Right ventricle myocardium superior (tissue), 1 donor: ENCODE measurements around the gene MACC1. TPM values are rescaled to one million over a fixed set of nuclear protein-coding genes. Genes with fewer than 3 reads are reported as not detected.
"Not testable (repeated sequence)": the region's sequence is repeated elsewhere in the genome, so short reads cannot be mapped to it uniquely, and the experiment has no call there.

Experiments
- ATAC-seq: fragments of 200-7000 bp; cut with Tn5 transposase; one replicate; pipeline ENCODE4 v1.9.1; 2020; ENCODE audit warnings: mild to moderate bottlenecking; ENCODE audit not compliant: poor library complexity
- DNase-seq: peaks from one replicate; pipeline ENCODE4 v3.0.0-alpha.2; 2020
- intact Hi-C: fragments of 100-400 bp; cut with DNase I; formaldehyde crosslinking; loops from one replicate; pipeline ENCODE4 v1.11.2; 2022
- total RNA-seq: library from RNA; stranded (reverse); fragmentation: NEBNext Ultra II Directional; extraction: Animal tissue kit (Norgen Biotek cat#: 25700); gene quantifications from one replicate; pipeline ENCODE4 v1.2.1, GENCODE V29; 2021
- donor health status: DM: no; HTN: yes; CAD: no; lungs with severe emphysema.

MACC1 gene
- total RNA-seq, 1 donor from 2014 or later, result 0.19 TPM

DNA sequence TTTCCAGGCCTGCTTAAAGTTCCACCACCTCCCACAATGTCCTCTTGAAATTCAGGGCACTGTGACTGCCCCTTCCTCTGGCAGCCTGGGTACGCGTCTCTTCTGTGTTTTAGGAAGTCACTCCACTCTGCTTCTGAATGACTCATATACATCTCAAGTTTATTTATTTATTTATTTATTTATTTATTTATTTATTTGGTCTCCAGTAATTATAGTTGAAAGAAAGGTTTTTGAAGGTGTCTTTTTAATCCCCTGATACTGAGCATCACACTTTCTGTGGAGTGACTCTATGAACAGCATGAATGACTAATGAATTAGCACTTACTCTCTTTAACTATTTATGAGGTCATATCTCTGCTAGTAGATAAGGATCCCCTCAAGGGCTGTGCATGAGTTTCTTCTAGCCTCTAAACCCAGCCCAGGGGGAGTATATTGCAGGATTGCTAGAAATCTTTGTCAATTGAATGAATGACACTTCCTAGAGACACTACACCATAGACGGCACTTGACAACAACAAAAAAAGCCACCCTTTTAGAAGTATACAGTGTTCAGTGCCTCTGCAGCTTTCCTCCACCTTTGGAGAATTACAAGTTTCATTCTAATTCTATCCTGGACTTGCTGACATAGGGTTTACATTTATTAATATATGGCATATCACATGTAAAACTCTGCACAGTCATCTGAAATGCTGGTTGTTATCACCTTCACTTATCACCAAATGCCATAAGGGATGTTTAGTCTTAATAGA, 2.1 kb downstream of the MACC1 start:
- intact Hi-C loops, result no loop called here
- ATAC-seq (no peak), DNase-seq (no peak)

DNA sequence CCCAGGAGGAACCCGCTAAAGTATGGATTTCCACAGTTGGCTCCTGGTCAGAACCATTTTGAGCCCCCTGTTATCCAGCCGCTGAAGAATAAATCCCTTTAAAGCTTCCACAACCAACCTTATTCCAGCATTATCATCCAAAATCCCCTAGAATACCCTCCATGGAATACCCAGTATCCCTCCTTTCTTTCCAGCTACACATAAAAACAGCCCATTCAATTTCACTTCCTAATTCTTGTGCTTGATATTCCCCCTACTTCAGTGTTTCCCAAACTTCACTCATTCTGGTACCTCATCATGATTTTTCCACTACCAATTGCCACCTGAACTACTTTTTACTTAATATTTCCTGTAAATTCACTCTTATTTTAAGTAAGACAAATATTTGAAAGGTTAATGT, 3.1 kb downstream of the MACC1 start:
- no peak for DNase-seq
- intact Hi-C loops, result no loop called here
- no peak for ATAC-seq

DNA sequence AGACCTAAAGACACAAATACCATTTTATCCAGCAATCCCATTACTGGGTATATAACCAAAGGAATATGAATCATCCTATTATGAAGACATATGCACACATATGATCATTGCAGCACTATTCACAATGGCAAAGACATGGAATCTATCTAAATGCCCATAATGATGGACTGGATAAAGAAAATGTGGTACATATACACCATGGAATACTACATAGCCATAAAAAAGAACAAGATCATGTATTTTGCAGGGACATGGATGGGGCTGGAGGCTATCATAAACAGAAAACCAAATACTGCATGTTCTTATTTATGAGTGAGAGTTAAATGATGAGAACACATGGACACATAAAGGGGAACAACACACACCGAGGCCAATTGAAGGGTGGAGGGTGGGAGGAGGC, 3.8 kb downstream of the MACC1 start:
- DNase-seq, result no peak
- ATAC-seq, result no peak
- intact Hi-C loops, result no loop called here

DNA sequence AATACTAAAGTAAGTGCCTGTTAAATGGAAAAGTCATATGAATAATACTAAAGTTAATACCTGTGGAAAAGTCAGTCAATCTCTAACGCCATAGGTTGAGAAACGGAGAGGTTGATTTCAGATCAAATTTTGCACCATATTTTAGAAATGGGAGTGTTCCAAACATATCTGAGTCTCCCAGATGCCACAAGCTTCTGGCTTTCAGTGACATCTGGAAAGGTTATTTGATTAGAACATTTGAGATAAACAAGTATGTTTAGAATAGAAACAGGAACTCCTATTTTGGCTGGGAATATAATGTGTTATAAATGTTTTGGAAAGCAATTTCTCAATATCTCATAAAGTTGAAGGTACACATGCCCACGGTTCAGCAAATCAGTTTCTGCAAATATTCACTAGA, 5.8 kb downstream of the MACC1 start:
- ATAC-seq (no peak), DNase-seq (no peak)
- intact Hi-C loops, result no loop called here

DNA sequence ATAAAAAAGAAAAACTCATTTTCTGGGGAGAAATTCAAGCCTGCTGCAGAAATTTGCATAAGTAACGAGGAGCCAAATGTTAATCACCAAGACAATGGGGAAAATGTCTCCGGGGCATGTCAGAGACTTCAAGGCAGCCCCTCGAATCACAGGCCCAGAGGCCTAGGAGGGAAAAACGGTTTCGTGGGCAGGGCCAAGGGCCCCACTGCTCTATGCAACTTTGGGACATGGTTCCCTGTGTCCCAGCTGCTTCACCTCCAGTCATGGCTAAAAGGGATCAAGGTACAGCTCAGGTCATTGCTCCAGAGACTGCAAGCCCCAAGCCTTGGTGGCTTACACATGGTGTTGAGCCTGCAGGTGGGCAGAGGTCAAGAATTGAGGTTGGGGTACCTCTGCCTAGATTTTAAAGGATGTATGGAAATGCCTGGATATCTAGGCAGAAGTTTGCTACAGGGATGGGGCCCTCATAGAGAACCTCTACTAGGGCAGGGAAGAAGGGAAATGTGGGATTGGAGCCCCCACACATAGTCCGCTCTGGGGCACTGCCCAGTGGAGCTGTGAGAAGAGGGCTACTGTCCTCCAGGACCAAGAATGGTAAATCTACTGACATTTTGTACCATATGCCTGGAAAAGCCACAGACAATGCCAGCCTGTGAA, 8.4 kb downstream of the MACC1 start:
- intact Hi-C loops, result no loop called here
- no peak for DNase-seq
- ATAC-seq, result no peak

DNA sequence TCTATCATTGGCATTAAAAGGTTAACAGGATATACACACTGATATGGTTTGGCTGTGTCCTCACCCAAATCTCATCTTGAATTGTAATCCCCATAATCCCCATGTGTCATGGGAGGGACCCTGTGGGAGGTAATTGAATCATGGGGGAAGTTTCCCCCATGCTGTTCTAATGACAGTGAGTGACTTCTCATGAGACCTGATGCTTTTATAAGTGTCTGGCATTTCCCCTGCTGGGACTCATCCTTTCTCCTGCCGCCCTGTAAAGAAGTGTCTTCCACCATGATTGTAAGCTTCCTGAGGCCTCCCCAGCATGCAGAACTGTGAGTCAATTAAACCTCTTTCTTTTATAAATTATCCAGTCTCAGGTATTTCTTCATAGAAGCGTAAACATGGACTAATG, 9.4 kb downstream of the MACC1 start:
- intact Hi-C loops, DNase-seq, ATAC-seq: not testable (repeated sequence)

DNA sequence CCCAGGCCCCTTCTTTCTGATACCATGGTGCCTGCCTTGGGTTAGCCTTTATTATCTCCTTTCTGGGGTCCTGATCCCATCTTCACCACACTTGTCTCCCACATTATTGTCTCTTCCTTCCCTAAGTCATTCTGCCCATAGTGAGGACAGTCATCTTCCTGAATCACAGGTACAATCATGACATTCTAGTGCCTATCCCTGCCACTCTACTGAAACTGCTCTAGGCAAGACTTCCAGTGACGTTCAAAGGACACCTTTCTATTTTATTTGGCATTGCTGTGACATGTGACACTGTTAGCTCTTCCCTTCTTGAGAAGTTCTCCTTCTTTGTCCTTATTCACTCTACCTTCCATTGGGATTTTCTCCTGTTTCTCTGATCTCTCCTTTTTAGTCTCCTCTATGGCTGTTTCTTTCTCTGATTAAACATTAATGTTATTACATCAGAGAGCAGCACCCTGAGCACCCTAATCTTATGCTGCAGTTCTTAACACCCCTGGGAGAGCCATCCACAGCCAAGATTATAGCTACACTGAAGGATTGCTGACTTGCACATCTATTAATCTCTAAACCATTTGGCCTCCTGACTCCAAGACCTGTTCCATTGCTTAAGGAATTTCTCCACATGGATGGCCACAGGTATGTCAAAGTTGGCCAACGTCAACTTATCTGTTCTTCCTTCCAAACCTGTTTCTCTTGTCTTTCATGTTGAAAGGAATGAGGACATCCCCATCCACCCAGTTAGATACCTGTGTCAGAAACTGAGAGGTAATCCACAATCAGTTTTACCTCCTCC, 10.9 kb downstream of the MACC1 start:
- intact Hi-C loops, result no loop called here
- ATAC-seq, result no peak
- DNase-seq, result no peak

DNA sequence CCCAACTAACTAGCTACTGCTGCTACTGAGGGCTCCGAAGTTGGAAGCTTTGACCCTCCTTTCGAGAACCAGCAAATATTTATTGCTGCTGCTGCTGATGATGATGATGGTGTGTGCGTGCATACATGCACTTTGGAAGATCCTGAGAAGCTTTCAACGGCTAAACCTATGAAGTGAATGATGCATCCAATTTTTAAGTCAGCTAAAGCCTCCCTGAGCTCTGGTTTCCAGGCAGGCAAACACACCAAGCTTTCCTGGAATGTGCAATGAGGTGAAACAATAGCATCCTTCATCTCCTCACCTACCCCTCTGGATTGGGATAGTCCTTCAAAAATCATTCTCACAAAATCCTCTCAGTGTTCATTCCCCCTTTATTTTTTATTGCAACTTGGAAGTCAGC, 13.9 kb downstream of the MACC1 start:
- ATAC-seq (no peak), DNase-seq (no peak)
- intact Hi-C loops, result no loop called here

DNA sequence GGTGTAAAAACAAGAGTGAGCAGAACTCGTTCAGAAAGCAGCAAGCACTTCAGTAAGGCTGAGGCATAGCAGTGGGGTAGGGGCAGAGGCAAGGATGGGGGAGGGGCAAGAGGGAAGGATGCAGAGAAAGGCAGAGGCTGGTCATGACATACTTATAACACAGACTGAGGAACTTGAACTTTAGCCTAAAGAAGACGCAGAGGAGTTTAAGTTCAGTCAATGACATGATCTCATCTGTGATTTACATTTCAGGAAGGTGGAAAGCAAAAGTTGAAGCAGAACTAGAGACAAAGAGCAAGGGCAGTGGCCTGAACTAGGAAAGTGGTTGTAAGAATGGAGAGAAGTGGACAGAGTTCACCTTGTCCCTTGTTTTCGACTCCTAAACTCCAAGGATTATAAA, 15.8 kb downstream of the MACC1 start:
- intact Hi-C loops, result no loop called here

DNA sequence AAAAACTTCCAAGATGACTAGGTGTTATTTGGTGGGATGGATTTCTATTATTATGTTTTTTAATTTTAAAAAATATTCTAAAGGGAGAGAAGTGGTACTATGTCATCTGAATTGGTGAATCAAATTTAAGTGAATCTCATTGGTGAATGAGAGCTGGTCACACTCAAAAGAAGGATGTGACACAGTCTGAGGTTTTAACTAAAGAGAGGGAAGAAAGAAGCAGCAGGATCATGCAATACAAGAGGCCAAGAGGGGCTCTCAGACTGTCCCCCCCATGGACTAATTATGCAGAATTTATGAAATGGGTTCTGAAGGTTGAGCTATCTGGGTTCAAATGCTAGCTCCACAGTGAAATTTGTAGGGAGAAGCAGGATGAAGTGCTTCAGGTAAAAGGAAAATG, 16.2 kb downstream of the MACC1 start:
- intact Hi-C loops, result no loop called here
- no peak for DNase-seq
- ATAC-seq, result no peak

More for the DNA sequence above, 15.8 kb downstream of the MACC1 start:
- no peak for ATAC-seq
- no peak for DNase-seq

DNA sequence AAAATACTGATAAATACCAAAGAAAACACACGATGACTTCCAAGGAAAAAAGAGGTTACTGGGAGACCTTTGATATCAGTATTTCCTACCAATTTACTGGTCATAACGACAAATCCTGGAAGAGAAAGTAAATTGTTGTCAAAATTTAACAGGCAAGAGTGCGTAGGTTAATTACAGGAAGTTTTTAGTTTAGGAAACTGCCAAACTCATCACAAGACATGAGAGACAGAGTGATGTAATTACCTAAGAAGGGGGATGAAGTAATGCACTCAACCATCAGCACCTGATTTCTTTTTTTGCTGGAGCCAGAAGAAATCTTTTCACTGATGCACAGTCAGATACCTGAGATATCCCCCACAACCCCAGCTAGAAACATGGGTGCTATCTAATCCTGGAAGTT, 16.8 kb downstream of the MACC1 start:
- no peak for DNase-seq
- intact Hi-C loops, result no loop called here
- no peak for ATAC-seq

DNA sequence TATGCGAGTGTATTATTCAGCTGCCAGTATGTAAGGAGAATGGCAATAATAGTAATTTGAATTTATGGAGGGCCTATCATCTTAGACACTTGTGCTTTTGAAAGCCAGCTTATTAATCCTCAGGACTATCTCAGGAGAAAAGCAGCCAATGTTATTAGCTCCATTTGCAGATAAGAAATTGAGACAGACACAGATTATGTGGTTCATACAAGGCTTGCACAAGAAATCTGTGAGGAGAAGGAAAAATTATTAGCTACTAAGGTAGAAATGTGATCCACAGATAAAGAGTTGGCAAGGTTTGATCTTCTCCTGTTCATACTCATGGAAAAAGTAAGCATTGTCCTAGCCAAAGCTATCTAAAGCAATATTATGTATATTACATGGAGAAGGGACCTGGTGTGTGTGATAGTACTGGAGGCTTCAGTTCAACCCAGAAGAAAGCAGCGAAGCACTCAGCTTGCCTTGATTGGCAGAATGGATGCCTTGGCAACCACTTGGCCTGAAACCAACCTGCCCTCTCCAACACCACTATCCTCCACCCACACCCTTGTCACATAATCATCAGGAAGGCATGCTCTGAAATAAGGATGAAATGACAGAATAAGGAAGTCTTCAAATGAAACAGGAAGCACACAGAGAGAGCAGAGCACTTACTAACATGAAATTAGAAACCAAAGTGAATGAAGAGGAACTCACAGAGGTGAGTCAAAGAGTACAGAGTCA, 18.0 kb downstream of the MACC1 start:
- peak; percentile 66 for DNase-seq
- intact Hi-C loops, result no loop called here
- ATAC-seq, result peak; percentile 78

DNA sequence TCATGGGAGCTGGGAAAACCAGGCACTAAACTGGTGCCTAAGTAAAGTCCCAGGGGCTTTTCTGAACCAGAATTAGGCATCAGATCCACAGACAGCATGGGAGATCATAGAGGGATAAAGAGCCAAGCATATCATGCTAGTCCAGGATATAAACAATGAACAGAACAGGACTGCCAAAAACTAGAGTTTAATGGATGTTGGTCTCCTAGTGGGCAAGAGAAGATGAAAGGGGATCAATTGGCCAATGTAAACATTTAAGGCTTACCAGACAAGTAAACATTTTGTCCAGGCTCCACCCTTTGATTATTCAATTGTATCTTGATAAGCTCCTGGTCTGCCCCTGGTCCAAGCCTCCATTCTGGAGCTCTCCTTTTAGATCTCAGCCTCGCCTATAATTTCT, 18.9 kb downstream of the MACC1 start:
- DNase-seq (no peak), ATAC-seq (no peak)
- intact Hi-C loops, result no loop called here

DNA sequence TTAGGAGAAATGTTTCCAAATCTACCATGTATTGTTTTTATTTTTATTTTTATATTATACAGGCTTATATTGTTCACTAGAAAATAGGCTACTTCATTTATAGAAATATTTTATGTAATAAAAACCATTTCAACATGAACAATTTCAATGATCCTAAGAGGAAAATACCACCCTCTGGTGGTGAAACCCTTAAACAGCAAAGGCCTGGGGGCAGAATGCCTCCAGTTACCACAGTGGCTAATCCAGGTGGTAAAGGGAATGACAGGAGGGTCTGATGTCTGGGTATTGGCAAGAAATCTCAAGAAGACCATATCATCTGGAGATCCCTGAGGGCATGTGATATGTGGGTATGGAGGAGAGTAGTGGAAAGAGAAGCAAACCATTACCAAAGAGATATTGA, 19.3 kb downstream of the MACC1 start:
- no peak for ATAC-seq
- DNase-seq, result no peak
- intact Hi-C loops, result no loop called here

DNA sequence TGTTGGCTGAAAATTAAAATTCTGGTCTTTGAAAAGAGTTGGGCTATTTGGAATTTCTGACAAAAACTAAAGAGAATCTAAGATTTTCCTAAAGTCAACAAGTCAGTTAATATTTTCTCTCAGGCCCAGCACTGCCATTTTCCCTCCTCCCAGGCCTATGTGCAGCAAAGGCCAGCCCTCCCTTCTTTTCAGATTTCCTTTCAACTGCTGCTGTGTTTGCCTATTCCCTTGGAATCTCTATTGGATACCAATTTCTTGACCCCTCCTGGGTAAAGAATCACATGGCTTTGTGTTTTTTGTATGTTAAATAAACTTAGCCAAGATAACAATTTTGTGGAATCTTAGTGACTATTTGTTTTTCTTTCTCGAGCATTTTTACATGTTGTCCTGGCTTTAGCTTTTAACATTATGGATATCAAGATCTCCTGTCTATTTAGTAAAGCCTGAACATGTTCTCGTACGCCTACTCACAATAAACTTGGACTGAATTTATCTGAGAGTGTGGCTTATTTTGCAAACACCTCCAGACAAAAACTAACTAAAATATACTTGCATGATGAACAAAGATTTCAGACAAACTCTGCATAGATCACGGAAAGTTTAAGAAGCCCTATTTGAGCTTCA, 19.9 kb downstream of the MACC1 start:
- intact Hi-C loops, result no loop called here

DNA sequence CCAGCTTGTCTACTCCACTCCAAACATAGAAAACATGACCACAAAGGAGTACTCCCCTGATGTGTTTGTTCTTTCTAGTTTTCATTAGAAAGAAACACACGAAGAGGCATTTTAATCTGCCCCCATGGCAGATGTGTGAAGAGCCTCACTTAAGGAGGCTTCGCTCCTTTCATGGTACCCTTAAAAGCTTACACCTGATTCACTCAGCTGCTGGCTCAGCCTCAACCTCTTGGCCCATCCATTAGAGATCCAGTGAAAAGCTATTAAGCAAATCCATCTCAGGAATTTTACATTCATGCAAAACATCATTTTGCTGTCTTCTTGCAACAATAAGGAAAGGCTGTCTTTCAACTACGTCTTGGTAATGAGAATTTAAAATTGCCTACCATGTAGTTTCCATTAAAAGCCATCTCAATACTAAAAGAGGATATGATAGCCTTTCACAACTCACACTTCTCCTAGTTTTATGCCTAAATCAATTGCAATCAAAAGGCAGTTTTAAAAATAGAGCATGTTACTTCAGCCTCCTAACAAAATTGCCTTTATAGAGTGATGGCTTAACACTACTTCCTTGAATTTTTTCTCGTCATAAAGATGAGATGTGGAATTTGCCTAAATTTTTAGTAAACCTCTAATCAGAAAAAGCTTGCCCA, 22.7 kb downstream of the MACC1 start:
- ATAC-seq (no peak), DNase-seq (no peak)
- intact Hi-C loops, result no loop called here

More for the DNA sequence above, 19.9 kb downstream of the MACC1 start:
- DNase-seq (no peak), ATAC-seq (no peak)

DNA sequence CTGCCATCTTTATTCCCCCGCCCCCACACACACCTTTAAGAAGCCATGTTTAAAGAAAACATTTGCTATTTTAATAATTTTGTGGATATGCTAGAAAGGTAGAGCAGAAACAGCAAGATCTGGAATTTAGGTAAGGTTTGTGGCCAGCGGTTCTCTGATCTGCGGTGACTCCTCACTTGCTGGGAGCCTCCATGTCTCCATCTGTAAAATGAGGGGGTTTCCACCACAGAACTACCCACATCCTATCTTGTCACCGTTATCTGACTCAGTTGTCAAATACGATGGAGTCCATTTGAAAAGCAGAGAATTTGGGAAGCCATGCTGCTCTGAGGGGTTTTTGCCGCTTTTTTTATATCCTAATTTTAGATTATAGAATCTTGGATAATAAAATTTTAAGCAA, 23.3 kb downstream of the MACC1 start:
- DNase-seq, result no peak
- no peak for ATAC-seq
- intact Hi-C loops, result no loop called here

DNA sequence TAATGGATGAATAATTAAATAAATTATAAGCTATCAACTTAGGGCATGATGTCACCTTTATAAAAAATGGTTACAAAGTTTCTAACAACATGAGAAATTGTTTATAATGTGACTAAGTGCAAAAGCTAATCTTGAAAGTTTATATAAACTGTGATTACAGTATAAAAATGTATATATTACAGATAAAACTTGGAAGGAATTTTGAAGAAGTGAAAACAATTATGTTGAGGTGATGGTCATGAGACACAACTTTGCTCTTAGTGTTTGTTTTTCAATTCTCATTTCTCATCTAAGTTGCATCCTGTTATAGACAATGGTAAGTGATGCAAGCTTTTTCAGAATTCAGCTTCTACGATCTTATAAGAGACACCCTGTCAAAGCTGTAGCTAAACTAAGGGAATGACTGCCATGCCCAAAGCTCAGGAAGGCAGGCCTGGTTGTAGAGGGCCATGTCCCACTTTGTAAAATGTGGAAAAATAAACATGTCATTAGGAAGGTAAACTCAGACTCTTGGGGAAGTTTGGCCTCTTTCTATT, 23.9 kb downstream of the MACC1 start:
- intact Hi-C loops, result no loop called here
- ATAC-seq (no peak), DNase-seq (no peak)
